ENCODE data around the gene CTXND1. TPM values are rescaled to one million over a fixed set of nuclear protein-coding genes. Genes with fewer than 3 reads are reported as not detected.

CTXND1 gene
- total and polyA plus RNA-seq, 2 of the 8 experiments (the other 6 are each of a cell fraction or from before 2014, with no cell fraction given) = 0.03 TPM; not detected in 1

DNA sequence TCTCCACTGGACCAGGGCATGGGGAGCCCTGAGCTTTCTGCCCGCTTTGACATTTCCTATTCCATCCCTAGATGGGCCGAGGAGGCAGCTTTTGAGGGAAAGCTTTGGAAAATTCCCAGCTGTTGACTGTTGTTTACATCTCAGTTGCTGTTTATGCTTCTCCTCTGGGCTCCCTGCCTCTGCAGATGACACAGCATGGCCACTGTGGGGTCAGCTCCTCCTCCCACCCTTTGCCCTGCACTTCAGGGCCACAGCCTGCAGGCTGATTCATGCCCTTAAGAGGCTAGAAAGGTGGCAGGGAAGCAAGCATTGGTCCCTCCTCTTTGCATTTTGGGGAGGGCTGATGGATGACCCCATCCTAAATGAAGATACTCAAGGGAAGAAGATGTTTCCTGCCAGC lies 8.5 kb upstream of the CTXND1 start (continued):
- TF ChIP-seq ZNF274 (IDR thresholded peaks at IDR 0.05; ENCODE audit: borderline replicate concordance, extremely low read depth, low read length) = no peak

All from H1 (cell line).